H1 (cell line): ENCODE data around the gene CHRNA5. TPM values are rescaled to one million over a fixed set of nuclear protein-coding genes. Genes with fewer than 3 reads are reported as not detected.

Experiments used
- GTF2F1 ChIP-seq: IDR thresholded peaks from 2 replicates; pipeline ENCODE4 v1.6.1; 2012; ENCODE audit warnings: low read depth, low read length, improper control_type of control experiment, borderline replicate concordance
- HDAC2 ChIP-seq, 2 experiments: fragments of 300-600 bp in 1 of 2; sonication (generic) in 1 of 2; IDR thresholded peaks; 2 replicates each; pipeline ENCODE4 v1.6.1; 2011 to 2012; ENCODE audit warnings: low read depth in 2 of 2, low read length in 2 of 2, mild to moderate bottlenecking in 2 of 2, moderate library complexity in 2 of 2, borderline replicate concordance in 1 of 2, inconsistent platforms in 1 of 2
- KDM5A ChIP-seq: fragments of 200-600 bp; IDR thresholded peaks from 2 replicates; pipeline ENCODE4 v1.7.1; 2012; ENCODE audit warnings: mild to moderate bottlenecking, low read length, inconsistent platforms, mixed read lengths
- RFX5 ChIP-seq: IDR thresholded peaks from 2 replicates; pipeline ENCODE4 v1.6.1; 2011; ENCODE audit warnings: low read depth, low read length, improper control_type of control experiment, borderline replicate concordance
- SIRT6 ChIP-seq: IDR thresholded peaks from one replicate; pipeline ENCODE4 v1.7.1; 2012; ENCODE audit warnings: low read length, inconsistent platforms
- SP1 ChIP-seq: IDR thresholded peaks from 2 replicates; pipeline ENCODE4 v1.6.1; 2011; ENCODE audit warnings: low read depth, low read length
- TAF7 ChIP-seq: optimal IDR thresholded peaks from 2 replicates; pipeline ENCODE3; 2011; ENCODE audit warnings: low read depth, mild to moderate bottlenecking, inconsistent platforms, low read length, moderate library complexity, borderline replicate concordance
- polyA plus RNA-seq, 7 experiments: library from polyadenylated mRNA; depleted of rRNA in 3 of 7; stranded (reverse) in 5 of 7; unstranded in 2 of 7; fragments of >200 nt in 5 of 7; fragments of 200-250 nt in 2 of 7; gene quantifications; 1 replicate in 5 of 7; 2 replicates in 1 of 7; 4 replicates in 1 of 7; pipeline versions ENCODE4 v1.2.1 to v1.2.3, GENCODE V29; 2011 to 2013; ENCODE audit warnings: missing spikeins in 2 of 7, mixed read lengths in 2 of 7
- total RNA-seq: library from RNA; stranded (reverse); fragmentation: NEBNext Ultra II Directional; extraction: Animal tissue kit (Norgen Biotek cat#: 25700); gene quantifications from 2 replicates; pipeline ENCODE4 v1.2.1, GENCODE V29; 2021

The CHRNA5 gene
- total and polyA plus RNA-seq, 2 of the 8 experiments (the other 6 are each of a cell fraction or from before 2014, with no cell fraction given): 13.5 to 31.4 TPM

DNA sequence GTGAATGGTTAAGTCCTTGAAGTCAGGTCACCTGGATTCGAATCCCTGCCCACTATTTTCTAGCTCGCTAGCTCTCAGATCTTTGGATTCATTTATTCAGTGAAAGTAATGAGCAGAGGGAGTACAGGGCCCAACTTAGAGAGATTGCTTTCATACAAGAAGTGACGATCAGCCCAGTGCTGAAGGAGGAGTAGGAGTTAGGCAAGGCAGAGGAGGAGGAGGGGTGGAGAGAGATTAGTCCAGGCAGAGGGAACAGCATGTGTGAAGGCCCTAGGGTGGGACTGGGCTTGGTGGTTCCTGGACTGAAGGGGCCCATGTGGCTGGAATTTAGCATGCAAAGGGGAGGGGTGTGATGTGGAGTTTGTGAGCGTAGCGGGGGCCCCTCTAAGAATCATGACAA is 3.8 kb upstream of the CHRNA5 start (continued):
- TF ChIP-seq RFX5 (no peak), KDM5A (no peak), HDAC2 (IDR thresholded peaks at IDR 0.05; ENCODE audit: borderline replicate concordance in 1 of 2, low read depth in 2 of 2, low read length in 2 of 2) (no peak), SIRT6 (no peak), GTF2F1 (no peak), TAF7 (no peak), SP1 (no peak)
